Measurements from ENCODE around the gene FBXL7.

Gene FBXL7

DNA sequence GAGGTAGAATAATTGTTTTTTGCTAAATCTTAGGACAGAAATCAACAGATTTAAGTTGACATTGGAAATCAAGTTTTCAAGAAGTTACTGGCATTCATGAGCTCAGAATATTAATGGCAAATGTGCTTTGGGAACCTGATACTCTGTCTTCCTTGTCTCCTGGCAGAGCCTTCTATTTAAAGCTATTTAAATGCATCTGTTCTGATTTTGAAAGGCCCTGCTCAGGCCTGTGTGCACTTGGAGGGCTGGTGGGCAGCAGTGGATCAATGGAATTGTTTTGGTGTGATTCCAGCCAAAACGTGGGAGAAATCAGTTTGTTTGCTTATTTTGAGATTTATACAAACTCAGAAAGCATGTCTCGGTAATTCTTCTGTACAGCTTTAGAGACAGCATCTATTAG is 38.5 kb downstream of the FBXL7 start:
- no peak for DNase-seq (ENCODE audit: low read depth in 2 of 3, low spot score in 1 of 3)

DNA sequence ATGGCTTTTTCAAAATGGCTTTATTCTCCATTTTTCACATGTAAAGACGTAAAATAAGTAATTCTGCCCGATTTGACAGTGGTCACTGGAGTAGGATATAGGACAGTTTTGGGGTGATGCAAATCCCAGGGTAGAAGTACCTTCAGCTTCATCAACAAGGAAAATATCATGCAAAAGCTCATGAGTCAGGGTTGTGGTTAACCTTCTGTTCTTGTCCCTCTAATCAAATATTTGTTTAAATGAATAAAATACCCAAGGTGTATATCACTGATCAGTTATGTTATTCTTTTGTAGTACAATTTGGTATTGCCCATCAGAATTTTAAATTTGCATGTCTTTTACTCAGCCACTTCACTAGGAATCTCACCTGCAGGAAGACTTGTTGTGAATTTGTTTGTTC is 40.0 kb downstream of the FBXL7 start:
- DNase-seq (ENCODE audit: low read depth in 2 of 3, low spot score in 1 of 3) = no peak

DNA sequence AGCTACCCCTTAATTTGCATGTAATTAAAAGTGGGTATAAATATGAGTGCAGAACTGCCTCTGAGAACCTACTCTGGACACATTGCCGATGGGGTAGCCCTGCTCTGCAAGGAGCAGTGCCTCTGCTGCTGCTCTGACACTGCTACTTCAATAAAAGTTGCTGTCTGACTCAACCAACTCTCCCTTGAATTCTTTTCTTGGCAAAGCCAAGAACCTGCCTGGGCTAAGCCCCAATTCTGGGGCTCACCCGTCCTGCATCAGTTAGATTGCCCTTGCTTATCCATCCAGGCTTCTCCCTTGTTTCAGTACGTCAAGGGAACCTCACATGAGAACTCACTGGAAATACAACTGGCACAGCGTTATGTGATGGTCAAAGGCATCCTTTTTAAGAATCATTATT is 44.1 kb downstream of the FBXL7 start:
- no peak for DNase-seq (ENCODE audit: low read depth in 2 of 3, low spot score in 1 of 3)

DNA sequence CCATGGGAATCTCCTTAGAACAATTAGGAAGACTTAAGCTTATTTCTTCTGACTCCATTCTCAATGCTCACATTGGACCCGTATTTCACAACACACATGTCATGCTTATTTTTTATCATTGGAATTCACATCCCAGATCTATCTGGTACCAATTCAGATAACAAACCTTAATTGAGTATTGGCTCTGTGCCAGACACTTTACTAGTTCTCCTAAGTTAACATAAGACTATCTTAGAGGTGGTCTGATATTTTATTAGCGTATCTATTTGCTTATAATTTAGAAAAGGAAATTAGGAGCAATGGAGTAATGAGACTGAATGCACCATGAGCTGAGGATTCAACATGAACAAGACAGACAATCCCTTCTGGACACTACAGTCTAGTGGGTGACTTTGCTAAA is 45.1 kb downstream of the FBXL7 start:
- DNase-seq (ENCODE audit: low read depth in 2 of 3, low spot score in 1 of 3) = no peak

DNA sequence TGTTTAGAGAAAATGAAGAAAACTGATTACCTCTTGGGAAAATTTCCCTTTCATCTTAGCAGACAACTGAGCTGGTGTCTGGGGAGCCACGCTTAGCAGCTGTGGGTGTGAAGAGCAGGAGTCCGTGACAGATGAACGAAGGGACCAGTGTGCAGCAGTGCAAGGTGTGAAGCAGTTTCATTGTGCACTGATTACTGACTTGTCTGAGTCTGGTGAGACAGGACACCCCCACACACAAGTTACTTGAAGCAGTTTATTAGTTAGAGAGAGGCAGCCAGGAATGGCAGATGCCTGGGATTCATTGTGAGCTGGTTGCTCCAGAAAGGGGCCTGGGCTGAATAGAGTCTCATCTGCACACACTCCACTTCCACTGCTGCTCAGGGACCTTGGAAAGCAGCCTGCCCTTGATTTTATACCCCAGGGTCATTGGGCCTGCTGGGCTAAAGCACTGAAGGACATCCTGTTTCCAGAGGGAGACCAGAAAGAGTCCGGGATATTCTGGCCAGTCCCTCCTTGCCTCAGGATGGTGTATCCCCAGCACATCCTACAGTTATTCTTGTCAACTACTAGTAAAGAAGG is 47.4 kb downstream of the FBXL7 start:
- DNase-seq (ENCODE audit: low read depth in 2 of 3, low spot score in 1 of 3) = no peak

DNA sequence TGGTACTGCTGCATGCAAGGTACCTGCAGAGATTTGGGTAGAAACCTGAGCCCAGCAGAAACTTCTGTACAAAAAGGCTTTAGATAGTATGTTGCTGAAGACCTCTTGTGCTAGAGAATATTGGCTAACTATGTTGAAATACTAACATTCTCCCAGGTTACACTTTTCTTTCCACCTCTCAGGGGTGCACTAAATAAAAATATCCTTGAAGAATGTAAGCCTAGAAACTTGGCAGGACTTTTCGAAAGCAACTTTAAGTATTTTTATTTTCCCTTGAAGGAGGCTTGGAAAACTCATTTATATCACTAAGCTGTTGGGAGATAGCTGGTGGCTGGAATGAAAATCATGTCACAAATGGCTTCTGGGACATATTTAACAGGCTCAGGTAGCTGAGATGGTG is 50.0 kb downstream of the FBXL7 start:
- no peak for DNase-seq (ENCODE audit: low read depth in 2 of 3, low spot score in 1 of 3)

DNA sequence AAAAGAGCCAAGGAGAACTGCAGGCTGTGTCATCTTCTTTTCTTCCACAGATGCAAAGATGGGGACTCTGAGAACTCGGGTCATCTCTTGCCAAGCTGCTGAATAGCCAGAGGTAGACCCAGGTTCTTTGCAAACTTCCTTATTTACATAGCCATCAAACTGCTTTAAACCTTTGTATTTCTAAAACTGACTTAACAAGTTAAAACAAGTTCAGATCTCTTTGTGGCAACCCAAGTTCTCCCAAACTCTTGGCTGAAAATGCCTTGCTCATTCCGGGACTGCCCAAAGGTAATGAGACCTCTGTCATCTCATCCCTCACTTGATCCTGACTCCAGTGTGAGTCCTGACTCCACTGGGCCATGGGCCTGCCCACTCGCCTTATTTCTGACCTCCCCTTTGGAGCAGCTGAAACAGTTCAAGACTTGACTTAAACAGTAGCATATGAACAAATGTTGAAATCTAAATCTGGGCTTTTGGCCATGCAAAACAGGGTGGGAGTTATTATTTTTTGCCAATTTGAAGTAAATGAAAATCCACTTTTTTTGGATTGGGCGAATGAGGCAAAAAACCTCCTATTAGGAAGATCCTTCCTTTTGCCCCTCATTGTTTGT is 50.6 kb downstream of the FBXL7 start:
- DNase-seq (ENCODE audit: low read depth in 2 of 3, low spot score in 1 of 3) = no peak

DNA sequence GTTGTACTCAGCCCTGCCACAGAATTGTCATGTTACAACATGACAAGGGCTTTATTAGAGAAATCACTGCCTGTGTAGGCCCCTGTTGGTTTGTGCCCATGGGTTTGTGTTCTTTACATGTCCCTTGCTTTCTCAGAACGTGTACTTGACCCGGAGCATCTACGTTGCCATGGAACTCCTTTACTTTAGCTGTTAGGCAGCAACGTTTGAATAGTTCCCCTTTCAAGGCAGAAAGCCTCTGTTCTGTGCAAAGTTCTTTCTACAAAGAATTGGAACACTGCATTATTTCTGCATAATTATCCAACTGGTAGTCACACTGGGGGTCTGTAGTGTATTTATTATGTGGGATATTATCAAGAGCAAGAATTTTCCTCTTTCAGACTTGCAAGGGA is 51.1 kb downstream of the FBXL7 start:
- DNase-seq (ENCODE audit: low read depth in 2 of 3, low spot score in 1 of 3) = no peak

DNA sequence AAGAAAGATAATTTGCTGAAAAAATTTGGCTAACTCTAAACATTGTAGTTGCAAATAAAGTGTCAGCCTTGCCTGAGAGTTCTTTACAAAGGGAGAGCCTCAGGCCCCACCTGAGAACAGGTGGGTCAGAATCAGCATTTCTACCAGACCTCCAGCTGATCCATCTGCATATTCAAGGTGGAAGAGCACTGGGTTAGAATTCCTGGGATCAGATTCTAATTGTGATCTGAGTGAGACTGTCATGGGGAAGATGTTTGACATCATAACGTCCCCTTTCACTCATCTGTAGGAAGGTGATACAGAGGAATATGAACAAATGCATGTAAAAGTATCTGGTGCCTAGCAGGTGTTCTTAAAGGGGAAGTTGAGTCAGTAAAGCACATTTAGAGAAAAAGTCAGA is 54.6 kb downstream of the FBXL7 start:
- no peak for DNase-seq (ENCODE audit: low read depth in 2 of 3, low spot score in 1 of 3)

DNA sequence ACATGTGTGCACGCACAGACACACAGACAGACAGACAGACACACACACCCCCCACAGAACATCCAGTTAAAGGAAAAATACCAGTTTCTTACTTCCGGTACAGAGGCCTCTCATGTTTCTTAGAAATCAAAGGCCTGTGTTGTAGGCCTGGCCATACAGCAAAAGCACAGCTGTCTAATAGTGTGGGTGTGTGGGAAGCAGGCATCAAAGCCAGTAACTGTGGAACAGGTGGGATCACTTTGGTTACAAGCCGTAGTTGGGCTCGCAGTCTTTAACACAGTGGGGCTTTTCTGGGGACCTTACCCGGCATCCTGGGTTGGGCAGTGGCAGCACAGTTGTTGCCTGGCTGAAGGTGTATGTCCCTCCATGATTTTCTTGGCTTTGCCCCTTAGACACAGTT is 55.2 kb downstream of the FBXL7 start:
- DNase-seq (ENCODE audit: low read depth in 2 of 3, low spot score in 1 of 3) = no peak

DNA sequence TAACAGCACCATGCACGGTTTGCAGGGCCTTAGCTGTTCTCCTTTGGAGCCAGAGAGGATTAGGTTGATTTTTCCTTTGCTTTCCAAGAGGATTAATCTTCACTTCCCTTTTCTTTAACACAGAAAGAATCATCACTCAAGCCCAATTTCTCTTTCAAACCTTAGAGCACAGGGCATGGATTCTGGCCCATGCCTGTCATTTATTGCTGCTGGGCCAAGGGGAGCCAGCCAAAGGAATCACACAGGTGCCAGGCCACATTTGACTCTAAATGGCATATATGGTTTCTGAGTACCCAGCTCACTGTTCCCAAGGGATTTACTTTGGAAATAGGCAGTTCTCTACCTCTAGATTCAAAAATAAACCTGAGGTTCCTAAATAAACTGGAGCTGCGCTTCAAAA is 58.3 kb downstream of the FBXL7 start:
- DNase-seq (ENCODE audit: low read depth in 2 of 3, low spot score in 1 of 3) = no peak

DNA sequence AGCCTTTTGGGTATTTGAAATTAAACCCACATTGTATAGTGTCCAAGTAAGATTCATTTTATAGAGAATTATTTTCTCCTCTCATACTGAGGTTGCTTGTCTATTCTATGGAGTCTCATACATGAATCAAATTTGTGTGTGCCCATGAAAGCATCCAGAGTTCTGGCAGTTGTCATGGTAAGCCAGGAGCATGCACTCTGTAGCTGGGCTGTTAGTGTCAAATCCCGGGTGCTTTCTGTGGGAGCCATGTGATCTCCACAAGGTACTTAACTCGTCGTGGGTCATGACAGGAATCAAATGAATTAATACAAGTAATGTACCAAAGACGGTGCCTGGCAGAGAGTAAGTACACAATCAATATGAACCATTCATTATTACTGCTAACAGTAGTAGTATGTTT is 58.7 kb downstream of the FBXL7 start:
- no peak for DNase-seq (ENCODE audit: low read depth in 2 of 3, low spot score in 1 of 3)

DNA sequence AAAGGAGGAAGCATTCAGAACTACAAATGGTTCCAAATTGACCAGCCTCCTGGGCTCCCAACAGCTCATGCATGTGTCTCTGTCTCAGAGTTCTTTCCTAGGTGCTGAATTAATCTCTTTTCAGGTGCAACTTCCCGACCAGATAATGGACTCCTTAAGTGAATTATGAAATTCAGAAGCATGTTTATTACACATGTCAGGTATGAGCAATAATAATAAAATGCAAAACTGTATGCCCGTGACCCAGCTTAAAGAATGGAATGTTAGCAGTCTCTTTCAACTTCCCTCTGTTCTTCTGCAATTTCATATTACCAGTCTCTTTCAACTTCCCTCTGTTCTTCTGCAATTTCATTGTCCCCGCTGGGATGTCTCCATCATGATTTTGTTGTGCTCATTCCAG is 60.4 kb downstream of the FBXL7 start:
- no peak for DNase-seq (ENCODE audit: low read depth in 2 of 3, low spot score in 1 of 3)

DNA sequence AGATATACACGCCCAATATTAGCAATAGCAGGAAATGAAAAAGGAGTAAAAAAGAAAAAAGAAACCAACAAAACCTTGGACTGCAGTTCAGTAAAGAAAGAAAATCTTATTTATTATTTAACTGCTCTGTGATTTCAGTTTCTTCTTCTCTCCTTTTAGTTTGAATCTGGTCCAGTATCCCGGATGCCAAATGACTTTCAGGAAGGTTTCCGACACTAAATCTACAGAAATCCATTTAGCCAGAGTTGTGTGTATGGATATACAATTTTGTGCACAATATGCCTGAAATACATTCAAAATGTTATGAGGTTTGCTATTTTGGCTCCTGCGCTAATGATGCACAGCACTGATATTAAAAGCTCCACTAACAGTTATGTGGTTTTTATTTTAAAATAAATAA is 64.5 kb downstream of the FBXL7 start:
- DNase-seq (ENCODE audit: low read depth in 2 of 3, low spot score in 1 of 3) = no peak

DNA sequence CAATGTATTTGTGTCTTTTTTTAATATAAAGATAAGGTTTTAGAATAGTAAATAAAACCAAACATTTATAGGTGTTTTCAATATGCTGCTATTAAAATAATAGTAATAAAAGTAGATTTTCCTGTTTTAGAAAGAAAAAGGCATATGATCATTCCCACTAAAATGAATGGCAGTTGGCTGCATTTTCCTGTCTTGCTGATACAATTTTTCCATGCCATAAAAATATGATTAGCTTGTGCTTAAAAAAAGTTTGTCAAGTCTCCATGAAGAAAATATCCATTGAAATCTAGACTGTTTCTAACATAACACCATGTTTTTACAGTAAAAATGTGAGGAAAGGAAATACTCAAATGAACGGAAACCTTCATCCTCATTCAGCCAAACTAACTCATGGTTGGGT is 65.0 kb downstream of the FBXL7 start:
- DNase-seq (ENCODE audit: low read depth in 2 of 3, low spot score in 1 of 3) = no peak

DNA sequence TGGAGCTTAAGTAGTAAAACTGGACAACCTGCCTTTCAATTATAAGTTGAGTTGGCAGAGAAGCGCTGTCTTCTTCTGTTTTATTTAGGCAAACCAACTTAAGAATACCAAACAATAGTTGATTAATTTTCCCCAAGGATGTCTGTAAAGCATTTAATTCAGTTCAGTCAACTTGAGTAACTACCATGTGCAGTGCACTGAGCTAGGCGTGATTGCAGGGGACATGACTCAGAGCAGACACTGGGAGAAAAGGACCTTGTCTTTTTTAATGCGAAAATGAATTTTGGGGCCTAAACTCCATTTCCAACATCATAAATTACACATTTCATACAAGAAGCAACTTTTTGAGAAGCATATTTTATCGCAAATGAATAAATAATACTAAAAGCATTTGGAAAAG is 66.3 kb downstream of the FBXL7 start:
- no peak for DNase-seq (ENCODE audit: low read depth in 2 of 3, low spot score in 1 of 3)

DNA sequence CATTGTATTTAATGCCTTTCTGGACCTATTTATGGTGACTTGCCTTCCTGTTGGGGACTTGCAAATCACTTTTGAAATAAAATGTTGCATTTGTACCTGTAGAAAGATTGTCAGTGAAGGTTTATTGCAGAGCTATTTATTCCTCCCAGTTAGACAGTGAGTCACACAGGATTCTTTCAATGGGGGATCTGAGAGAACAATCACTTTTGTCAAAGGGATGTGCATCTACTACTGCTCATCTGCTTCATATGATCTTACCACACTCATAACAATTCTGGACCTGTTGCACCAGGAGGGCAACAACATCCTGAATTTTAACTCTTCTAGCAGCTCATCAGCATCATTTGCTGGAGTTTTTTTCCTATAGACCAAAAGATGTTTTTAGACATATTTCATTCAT is 66.8 kb downstream of the FBXL7 start:
- DNase-seq (ENCODE audit: low read depth in 2 of 3, low spot score in 1 of 3) = no peak

DNA sequence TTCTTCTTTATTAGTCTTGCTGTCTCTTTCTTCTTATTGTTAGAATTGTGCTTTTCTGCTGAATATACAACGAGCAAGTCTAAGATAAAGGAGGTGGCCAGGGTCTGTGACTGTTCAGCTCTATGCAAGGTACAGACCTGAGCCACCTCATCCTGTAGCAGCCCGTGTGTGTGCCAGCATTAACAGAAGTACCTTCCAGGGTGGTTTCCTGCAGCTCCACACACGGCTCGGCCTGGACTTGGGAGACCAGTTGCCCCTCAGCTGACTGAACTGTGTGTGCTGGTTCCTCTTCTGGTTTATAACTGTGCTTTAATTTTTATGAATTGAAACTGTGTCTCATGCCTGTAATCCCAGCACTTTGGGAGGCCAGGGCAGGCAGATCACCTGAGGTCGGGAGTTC is 70.5 kb downstream of the FBXL7 start:
- no peak for DNase-seq (ENCODE audit: low read depth in 2 of 3, low spot score in 1 of 3)

DNA sequence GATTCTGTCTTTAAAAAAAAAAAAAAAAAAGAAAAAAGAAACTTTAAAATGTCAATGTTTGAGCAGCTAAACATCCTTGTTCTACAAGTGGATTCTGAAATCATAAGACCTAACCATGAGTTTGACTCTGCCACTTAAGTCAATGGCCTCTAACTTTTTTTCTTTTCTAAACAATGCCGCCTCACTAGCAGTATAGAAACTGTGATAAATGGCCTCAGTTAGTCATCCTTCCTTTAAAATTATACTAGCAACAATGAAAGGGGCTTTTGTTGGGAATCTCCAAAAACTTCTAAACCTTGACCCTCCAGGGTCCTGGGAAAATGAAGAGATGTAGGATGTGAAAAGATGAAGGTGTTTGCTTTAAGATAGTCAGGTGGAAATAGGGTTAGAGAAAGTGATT is 71.1 kb downstream of the FBXL7 start:
- DNase-seq (ENCODE audit: low read depth in 2 of 3, low spot score in 1 of 3) = no peak

DNA sequence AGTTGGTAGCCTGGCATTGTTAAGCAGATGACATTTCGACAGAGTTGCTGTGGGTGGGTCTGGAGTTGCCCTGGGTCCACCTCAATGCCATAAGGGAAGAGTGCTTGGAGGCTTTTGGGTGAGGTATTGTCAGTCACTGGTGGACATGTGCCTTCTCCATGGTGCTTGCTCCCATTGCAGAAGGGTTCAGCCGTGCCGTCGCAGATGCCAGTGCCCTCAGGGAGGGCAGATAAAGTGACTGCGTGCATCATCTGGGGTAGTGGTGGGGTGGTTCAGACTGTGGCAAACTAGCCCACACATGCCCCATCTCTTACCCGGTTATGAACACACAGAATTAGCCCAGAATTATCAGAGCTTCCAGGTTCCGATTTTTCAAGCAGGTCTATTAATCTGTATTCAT is 71.6 kb downstream of the FBXL7 start:
- no peak for DNase-seq (ENCODE audit: low read depth in 2 of 3, low spot score in 1 of 3)

DNA sequence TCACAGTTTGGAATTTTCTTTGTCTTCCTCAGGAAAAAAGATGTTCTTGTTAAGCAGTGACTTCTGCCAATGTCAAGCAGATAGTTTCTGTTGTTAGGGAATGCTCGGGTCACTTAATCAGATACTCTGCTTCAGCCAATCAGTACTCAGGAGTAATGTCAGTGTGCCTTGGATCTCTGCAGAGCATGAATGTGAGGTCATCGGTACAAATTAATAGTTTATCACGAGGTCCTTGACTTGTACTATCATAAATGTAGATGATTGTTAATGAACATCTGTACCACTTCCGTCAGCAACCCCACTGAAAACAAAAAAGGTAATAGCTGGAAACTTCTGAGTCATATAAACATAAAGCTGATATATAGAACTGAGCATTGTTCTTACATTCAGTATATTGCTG is 73.6 kb downstream of the FBXL7 start:
- DNase-seq (ENCODE audit: low read depth in 2 of 3, low spot score in 1 of 3) = no peak

DNA sequence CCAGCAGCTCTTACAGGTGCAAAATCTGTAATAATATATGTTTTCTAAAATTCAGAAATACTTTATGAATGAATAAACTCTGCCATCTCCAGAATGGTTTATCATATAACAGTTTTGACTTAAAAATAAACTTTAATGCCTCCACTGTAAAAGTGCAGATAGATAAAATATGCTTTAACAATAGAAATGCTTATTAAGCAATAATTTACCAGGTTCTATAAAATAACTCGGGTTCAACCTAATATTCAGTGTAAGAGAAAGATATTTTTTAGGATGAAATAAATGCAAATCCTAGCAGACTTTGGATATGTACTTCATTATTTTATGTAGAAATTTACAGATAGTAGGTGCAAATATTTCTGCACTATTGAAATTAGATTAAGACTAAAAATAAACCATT is 74.1 kb downstream of the FBXL7 start:
- no peak for DNase-seq (ENCODE audit: low read depth in 2 of 3, low spot score in 1 of 3)

DNA sequence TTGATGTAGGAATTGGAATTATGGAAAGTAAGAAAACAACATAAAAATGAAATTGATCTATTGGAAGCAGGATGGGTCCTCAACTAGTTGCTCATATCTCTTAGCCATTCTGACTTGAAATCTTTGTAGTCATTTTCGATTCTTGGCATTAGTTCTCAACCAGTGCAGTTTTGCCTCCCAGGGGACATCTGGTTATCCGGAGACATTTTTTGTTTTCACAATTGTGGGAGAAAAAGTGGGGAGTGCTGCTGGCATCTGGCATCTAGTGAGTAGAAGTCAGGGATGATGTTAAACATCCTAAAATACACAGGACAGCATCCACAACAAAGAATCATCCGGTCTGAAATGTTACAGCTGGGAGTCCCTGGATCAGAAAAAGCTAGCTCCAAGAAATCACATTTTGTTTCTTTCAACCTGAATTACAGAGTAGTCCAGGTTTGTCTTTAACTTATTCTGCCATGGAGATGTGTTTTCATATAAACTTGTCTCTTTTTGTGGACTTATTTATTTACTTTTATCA is 74.9 kb downstream of the FBXL7 start:
- no peak for DNase-seq (ENCODE audit: low read depth in 2 of 3, low spot score in 1 of 3)

All from stimulated activated CD4-positive, alpha-beta T cell treated with anti-CD3 and anti-CD28 coated beads, Interleukin-12 subunit alpha, Interleukin-12 subunit beta, amount 100 ng/mL, for 48 hours (primary cell).